GM19043 (cell line): ENCODE measurements around the gene ANKRD9.

Experiments
- ATAC-seq: cut with Tn5 transposase; IDR thresholded peaks from one replicate; pipeline ENCODE4 v1.9.1; 2021; ENCODE audit warnings: low read depth; ENCODE audit not compliant: unreplicated experiment

ANKRD9 gene

DNA sequence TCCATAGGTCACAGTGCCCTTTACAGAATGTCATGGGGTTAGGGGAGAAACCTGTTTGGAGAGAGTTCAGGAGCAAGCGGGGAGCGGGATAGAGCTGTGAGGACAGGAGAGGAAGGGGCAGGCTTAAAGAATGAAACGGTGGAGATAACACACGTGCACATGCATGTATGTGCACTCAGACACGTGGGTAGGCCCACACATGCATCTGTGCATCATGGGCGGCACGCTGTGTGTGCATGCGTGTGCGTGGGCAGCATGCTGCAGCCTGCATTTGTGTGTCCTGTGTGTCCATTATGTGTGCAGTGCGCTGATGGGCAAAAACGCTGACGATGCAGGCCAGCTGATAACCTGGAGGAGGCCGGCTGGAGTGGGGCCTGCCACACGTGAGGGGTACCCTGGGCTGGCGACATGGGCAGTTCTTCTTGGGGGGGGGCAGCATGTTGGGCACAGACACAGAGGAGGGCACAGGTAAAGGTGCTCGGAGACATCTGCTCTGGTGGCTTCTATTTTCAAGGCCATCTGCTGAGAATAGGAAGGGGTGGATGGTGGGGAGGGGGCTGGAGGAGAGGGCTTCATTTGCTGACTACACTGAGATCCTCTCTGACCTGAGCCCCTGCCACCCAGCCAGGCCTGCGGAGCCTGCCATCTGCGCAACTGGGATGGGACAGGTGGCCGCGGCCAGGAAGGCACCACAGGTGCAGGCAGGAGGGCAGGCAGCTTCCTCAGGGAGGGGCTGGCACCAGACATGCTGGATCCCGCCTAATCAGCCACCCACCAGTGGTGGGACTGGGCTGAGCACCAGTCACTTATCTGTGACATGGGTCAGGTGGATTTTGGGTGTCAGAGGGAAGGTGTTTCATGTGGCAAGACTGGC, 4.6 kb upstream of the ANKRD9 start:
- no peak for ATAC-seq

DNA sequence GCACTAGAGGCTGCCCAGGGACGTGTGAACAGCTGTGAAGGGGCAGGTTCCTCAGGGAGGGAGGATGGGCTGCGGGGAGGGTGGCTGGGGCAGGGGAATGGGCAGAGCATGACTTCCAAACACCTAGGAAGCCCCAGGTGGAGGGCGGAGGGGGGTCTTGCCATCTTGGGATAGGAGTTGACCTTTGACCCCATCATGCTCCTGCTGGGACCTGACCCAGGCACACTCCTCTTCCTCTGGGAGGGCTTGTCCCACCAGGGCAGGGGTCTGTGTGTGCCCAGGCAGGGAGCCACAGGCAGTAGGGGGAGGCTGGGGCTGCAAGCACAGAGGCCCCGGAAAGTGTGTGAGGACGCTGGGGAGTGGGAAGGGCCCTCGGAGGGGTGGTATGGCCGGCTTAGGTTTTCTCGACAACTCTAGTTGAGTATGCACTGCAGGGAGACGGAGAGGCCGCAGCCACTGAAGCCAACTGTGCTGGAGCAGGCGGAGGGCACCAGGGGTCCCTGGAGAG, 3.3 kb upstream of the ANKRD9 start:
- ATAC-seq: no peak

DNA sequence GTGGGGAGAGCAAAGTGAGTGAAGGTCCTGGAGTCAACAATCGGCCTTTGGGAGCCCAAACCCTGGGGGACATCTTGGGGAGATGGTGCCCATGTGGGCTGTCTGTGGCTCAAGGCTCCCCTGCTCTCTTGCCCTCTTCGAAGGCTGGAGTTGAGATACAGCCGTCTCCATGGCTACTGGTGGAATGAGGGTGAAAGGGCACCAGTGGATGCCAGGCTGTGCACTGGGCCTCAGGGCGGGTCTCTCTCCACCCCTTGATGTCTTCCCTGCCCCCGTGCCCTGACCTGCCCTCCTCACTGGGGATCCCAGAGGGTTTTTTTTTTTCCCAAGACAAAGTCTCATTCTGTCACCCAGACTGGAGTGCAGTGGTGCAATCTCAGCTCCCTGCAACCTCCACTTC, 2.0 kb upstream of the ANKRD9 start:
- ATAC-seq: no peak

GRCh38 chr14:102510616-102511520, 1.3 kb upstream of the ANKRD9 start:
- no peak for ATAC-seq

DNA sequence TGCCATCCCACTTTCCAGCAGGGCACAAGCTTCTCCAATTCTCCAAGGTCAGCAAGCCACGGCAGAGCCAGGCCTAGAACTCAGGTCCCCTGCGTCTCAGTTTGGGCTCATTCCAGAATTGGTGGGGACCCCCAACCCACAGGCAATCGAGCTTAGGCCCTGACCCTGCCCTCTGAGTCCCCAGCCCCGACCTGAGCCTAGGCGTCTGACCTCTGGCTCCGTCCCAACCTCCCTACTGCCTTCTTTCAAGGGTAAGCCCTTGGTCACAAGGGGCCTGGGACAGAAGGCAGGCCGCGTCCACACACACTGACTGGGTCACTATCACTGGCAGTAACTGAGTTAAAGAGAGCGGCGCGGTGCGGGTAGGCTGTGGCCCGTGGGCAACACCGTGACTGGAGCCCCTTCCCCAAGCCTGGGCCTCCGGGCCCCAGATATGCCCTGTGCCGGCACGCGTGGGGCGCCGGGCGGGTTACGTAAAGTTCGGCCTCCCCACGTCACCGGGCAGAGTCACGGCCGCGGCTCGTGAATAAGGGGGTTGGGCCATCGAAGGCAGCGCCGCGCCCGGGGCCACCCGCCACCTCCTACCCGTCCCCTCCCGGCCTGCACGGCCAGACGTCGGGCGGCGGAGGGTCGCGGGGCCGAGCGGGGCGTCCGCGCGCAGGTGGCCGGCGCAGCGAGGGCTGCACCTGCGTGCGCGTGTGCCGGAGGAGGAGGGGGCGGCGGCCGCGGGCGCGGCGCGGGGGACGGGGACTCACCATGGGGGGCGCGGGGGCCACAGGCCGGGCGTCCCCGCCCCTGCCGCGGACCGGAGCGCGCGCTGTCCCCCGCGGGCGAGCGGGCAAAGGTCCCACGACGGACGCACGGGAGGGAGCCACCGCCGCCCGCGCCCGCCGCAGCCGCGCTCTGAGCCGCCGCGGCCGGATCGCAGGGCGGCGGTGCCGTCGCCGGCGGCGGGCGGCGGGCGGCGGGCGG, 516 bp downstream of the ANKRD9 start:
- ATAC-seq: no peak

DNA sequence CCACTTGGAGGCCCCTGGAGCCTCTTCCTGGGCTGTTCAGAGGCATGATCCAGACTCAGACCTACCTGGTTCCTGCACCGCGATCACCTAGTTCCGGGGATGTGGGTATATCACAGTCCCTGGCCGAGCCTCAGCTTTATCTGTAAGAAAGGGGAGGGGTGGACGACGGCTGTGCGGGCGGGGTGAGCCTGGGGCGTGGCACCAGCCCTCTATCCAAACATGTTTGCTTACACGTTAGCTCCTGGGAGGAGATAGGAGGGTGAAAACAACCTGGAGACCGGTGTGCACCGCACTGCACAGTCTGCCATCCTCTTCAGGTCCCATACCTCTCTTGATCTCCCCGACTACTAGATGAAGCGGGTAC, 1.2 kb downstream of the ANKRD9 start:
- ATAC-seq: no peak

GRCh38 chr14:102507857-102508312, 1.7 kb downstream of the ANKRD9 start:
- no peak for ATAC-seq

DNA sequence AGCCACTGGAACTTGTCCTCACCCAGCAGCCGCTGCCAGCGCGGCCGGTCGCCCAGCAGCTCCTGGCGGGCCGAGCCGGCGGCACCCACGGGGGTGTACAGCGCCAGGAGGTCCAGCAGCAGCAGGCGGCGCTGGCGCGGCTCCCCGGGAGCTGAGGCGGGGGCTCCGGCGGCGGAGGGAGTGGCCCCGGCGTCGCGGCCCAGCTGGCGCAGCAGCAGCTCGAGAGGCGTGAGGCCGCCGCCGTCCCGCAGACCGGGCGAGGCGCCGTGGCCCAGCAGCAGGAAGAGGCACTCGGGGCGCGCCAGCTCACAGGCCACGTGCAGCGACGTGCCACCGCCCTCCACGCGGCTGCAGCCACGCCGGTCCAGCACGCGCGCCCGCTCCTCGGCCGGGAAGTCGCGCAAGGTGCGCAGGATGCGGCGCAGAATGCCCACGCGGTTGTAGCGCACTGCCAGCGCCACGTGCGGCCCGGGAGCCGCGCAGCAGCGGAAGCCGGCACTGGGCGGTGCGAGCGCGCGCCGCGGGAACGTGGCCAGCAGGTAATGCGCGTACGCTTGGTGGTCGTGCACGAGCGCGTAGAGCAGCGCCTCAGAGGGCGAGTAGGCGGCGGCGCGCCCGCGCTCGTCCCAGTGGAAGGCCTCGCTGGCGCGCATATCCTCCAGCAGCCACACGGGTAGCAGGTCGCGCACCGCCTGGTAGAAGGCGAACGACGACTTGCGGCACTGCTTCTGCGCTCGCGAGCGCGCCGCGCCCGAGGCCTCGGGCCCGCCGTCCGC, 2.3 kb downstream of the ANKRD9 start:
- ATAC-seq: no peak

- no peak for ATAC-seq
Measured at GRCh38 chr14:102506626-102506925, 3.0 kb downstream of the ANKRD9 start.

DNA sequence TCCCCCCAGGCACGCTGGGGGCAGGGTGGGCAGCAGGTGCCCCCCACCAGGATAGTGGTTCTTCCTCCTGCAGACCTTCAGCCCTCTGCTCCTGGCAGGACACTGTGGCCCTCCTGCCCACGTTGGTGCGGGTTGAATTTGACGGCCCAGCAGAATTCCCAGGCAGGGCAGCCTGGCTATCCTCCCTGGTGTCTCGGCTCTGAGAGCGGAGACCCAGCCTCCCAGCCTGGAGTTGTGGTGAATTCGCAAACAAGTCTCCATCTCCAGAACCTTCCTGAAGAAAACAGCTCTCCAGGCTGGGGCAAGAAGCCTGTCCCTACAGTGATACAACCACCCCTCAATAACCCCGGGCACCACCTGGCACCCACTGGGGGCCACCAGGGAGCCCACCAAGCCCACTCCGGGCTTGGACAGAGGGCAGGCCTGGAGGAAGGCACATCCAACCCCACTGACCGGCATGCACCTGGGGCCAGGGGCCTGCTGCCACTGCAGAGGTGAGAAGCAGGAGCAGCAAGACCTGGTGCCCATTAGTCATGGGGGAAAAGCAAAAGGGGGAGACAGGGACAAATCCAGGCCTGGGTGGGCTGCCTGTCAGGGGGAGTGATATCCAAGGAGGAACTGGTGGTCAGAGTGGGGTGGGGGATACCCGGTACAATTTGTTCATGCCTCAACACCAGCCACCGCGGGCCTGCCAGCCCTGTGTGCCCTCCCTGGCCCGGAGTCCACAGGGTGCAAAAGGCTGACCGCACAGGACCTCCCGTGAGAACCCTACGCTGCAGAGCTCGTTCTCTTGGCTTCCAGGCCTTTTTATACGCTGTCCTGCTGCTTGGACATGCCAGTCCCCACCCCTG, 3.6 kb downstream of the ANKRD9 start:
- no peak for ATAC-seq

- ATAC-seq: no peak
Measured at GRCh38 chr14:102505000-102505619, 4.5 kb downstream of the ANKRD9 start.

GRCh38 chr14:102504328-102504999, 5.1 kb downstream of the ANKRD9 start:
- ATAC-seq: no peak

DNA sequence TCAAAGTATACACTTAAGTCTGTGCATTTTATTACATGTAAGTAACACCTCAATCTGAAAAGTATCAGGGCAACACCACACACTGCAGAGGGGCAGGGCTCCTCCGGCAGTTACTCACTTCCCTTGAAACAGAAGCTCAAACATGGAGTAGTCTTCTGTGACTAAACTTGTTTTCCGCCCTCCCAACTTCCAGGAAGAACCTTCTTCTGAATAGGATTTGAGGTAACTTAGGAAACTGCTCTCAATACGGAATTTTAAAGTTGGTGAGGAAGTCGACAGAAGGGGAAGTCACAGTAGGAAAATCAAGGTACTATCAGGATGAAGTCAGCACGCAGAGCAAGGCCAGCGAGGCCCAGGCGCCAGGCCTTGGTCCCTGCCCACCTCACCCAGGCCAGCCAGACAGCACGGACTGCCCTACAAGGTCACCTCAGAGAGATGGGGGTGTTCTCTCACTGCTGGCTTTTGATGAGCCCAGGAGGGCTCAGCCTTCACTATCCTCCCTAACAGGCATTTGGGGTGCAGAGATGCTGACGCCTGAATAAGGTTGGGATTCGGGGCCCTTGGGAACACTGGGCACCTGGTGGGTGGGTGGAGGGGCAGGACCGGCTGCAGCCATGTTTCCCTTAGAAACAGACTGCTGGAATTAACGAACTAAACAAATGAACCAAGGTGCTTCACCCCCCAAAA, 5.8 kb downstream of the ANKRD9 start:
- no peak for ATAC-seq

- no peak for ATAC-seq
Measured at GRCh38 chr14:102502571-102502970, 7.0 kb downstream of the ANKRD9 start.

DNA sequence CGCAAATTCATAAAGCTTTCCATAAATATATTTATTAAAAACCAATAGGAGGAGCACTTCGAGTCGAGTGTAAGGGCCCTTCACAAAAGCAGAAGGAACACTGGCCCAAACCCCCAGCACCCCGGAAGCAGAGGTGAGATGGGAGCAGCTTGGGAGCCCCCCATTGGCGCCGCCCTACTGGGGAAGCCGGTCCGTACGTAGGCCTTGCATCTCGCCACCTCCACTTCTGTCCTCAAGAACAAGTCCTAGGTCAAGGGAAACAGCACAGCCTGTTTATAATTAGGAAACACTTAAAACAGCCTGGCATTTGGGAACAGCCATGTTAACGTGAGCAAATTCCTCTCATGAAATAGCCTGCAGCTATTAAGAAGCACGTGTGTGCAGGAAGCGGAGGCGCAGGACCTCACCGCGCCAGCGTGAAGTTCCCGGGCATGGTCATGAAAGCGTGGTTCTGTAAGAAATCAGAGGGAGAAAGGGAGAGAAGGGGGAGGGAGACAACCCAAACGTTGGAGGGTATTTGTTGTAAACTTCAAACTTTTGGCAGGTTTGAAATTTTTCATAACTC, 7.7 kb downstream of the ANKRD9 start:
- ATAC-seq: no peak

- no peak for ATAC-seq
Measured at GRCh38 chr14:102500713-102501112, 8.9 kb downstream of the ANKRD9 start.

DNA sequence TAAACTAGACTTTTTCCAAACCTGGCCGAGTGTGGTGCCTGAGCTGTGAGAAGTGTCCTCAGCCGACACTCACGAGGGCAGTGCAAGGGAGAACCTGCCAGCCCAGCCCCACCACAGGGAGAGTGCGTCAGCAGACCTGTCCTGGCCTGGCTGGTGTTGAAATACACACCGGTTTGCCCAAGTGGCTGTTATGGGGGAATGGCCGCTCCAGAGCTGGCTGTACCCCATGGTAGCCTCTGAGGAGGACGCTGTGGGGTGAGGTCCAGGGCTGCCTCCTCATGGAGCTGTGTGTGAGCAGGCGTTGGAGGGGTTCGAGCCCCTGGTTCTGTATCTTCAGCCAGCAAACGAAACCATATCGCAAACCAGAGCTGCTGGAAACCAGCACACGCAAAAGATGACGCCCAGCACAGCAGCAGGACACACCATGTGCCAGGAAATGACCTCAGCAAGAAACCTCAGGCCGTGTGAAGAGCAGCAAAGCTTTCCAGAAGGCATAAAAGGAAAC, 9.4 kb downstream of the ANKRD9 start:
- no peak for ATAC-seq
